Measurements from ENCODE around the gene ERC2.

The ERC2 gene

GRCh38 chr3:55630280-55630920, 837.9 kb downstream of the ERC2 start:
- no peak overlapping the region for H3K27ac Mint-ChIP-seq
- no peaks in the 10 kb centered on the region for H3K4me1 Mint-ChIP-seq (ENCODE audit: low read depth in 2 of 2)
- H3K36me3 Mint-ChIP-seq (ENCODE audit: insufficient read depth), result no peaks in the 10 kb centered on the region
- H3K27me3 Mint-ChIP-seq, result no peaks in the 10 kb centered on the region
- no peak for ATAC-seq (replicated peaks)
- no peak overlapping the region for H3K4me3 Mint-ChIP-seq
- no peak for DNase-seq
- H3K9me3 Mint-ChIP-seq, result peaks cover 15 to 16% of the 10 kb centered on the region in 2 donors

GRCh38 chr3:55629432-55629831, 838.8 kb downstream of the ERC2 start:
- Mint-ChIP-seq H3K4me3 (no peak overlapping the region), H3K36me3 (ENCODE audit: insufficient read depth) (no peaks in the 10 kb centered on the region), H3K27me3 (no peaks in the 10 kb centered on the region), H3K27ac (no peak overlapping the region), H3K4me1 (ENCODE audit: low read depth in 2 of 2) (no peaks in the 10 kb centered on the region), H3K9me3 (peaks cover 16 to 17% of the 10 kb centered on the region in 2 donors)
- DNase-seq (no peak), ATAC-seq (replicated peaks) (no peak)

- ATAC-seq (replicated peaks) (no peak), DNase-seq (no peak)
- Mint-ChIP-seq H3K27me3 (no peaks in the 10 kb centered on the region), H3K27ac (no peak overlapping the region), H3K36me3 (ENCODE audit: insufficient read depth) (no peaks in the 10 kb centered on the region), H3K9me3 (peaks cover 17 to 18% of the 10 kb centered on the region in 2 donors), H3K4me1 (ENCODE audit: low read depth in 2 of 2) (no peaks in the 10 kb centered on the region), H3K4me3 (no peak overlapping the region)
These were observed 842.0 kb downstream of the ERC2 start for GRCh38 chr3:55626279-55626665.

- Mint-ChIP-seq H3K4me3 (no peak overlapping the region), H3K36me3 (ENCODE audit: insufficient read depth) (no peaks in the 10 kb centered on the region), H3K27me3 (no peaks in the 10 kb centered on the region), H3K27ac (no peak overlapping the region), H3K9me3 (peaks cover 11 to 16% of the 10 kb centered on the region in 2 donors), H3K4me1 (ENCODE audit: low read depth in 2 of 2) (no peaks in the 10 kb centered on the region)
- ATAC-seq (replicated peaks) (no peak), DNase-seq (no peak)
These were observed 844.0 kb downstream of the ERC2 start for GRCh38 chr3:55624238-55624637.

GRCh38 chr3:55623786-55624185, 844.5 kb downstream of the ERC2 start:
- peaks cover 11 to 15% of the 10 kb centered on the region in 2 donors for H3K9me3 Mint-ChIP-seq
- H3K27ac Mint-ChIP-seq, result no peak overlapping the region
- H3K27me3 Mint-ChIP-seq, result no peaks in the 10 kb centered on the region
- no peaks in the 10 kb centered on the region for H3K36me3 Mint-ChIP-seq (ENCODE audit: insufficient read depth)
- ATAC-seq (replicated peaks) (no peak), DNase-seq (no peak)
- H3K4me3 Mint-ChIP-seq, result no peak overlapping the region
- H3K4me1 Mint-ChIP-seq (ENCODE audit: low read depth in 2 of 2), result no peaks in the 10 kb centered on the region

- ATAC-seq (replicated peaks) (no peak), DNase-seq (no peak)
- no peaks in the 10 kb centered on the region for H3K4me1 Mint-ChIP-seq (ENCODE audit: low read depth in 2 of 2)
- no peak overlapping the region for H3K27ac Mint-ChIP-seq
- H3K27me3 Mint-ChIP-seq, result no peaks in the 10 kb centered on the region
- H3K4me3 Mint-ChIP-seq, result no peak overlapping the region
- peaks cover 11% of the 10 kb centered on the region in 2 donors for H3K9me3 Mint-ChIP-seq
- H3K36me3 Mint-ChIP-seq (ENCODE audit: insufficient read depth), result no peaks in the 10 kb centered on the region
These were observed 845.5 kb downstream of the ERC2 start for GRCh38 chr3:55622733-55623132.

- ATAC-seq (replicated peaks) (no peak), DNase-seq (no peak)
- Mint-ChIP-seq H3K36me3 (ENCODE audit: insufficient read depth) (no peaks in the 10 kb centered on the region), H3K4me1 (ENCODE audit: low read depth in 2 of 2) (no peaks in the 10 kb centered on the region), H3K9me3 (peaks cover 11% of the 10 kb centered on the region in 2 donors), H3K27ac (no peak overlapping the region), H3K27me3 (no peaks in the 10 kb centered on the region), H3K4me3 (no peak overlapping the region)
These were observed 846.2 kb downstream of the ERC2 start for GRCh38 chr3:55622116-55622515.

- H3K27me3 Mint-ChIP-seq, result no peaks in the 10 kb centered on the region
- no peak overlapping the region for H3K27ac Mint-ChIP-seq
- H3K36me3 Mint-ChIP-seq (ENCODE audit: insufficient read depth), result no peaks in the 10 kb centered on the region
- H3K9me3 Mint-ChIP-seq, result peaks cover 11% of the 10 kb centered on the region in 2 donors
- DNase-seq (no peak), ATAC-seq (replicated peaks) (no peak)
- no peaks in the 10 kb centered on the region for H3K4me1 Mint-ChIP-seq (ENCODE audit: low read depth in 2 of 2)
- H3K4me3 Mint-ChIP-seq, result no peak overlapping the region
These were observed 846.6 kb downstream of the ERC2 start for GRCh38 chr3:55621648-55622047.

- Mint-ChIP-seq H3K36me3 (ENCODE audit: insufficient read depth) (no peaks in the 10 kb centered on the region), H3K27me3 (no peaks in the 10 kb centered on the region), H3K4me3 (no peak overlapping the region), H3K27ac (no peak overlapping the region), H3K4me1 (ENCODE audit: low read depth in 2 of 2) (no peaks in the 10 kb centered on the region), H3K9me3 (peaks cover 11% of the 10 kb centered on the region in 2 donors)
- no peak for DNase-seq
- ATAC-seq (replicated peaks), result no peak
These were observed 847.2 kb downstream of the ERC2 start for GRCh38 chr3:55621026-55621422.

GRCh38 chr3:55620351-55621025, 847.8 kb downstream of the ERC2 start:
- no peaks in the 10 kb centered on the region for H3K4me1 Mint-ChIP-seq (ENCODE audit: low read depth in 2 of 2)
- H3K27ac Mint-ChIP-seq, result no peak overlapping the region
- H3K36me3 Mint-ChIP-seq (ENCODE audit: insufficient read depth), result no peaks in the 10 kb centered on the region
- no peaks in the 10 kb centered on the region for H3K27me3 Mint-ChIP-seq
- H3K9me3 Mint-ChIP-seq, result peaks cover 11% of the 10 kb centered on the region in 2 donors
- DNase-seq (no peak), ATAC-seq (replicated peaks) (no peak)
- H3K4me3 Mint-ChIP-seq, result no peak overlapping the region

GRCh38 chr3:55619046-55619808, 849.0 kb downstream of the ERC2 start:
- Mint-ChIP-seq H3K4me1 (ENCODE audit: low read depth in 2 of 2) (no peaks in the 10 kb centered on the region), H3K27me3 (no peaks in the 10 kb centered on the region), H3K4me3 (no peak overlapping the region), H3K27ac (no peak overlapping the region), H3K9me3 (peaks cover 7 to 10% of the 10 kb centered on the region in 2 donors), H3K36me3 (ENCODE audit: insufficient read depth) (no peaks in the 10 kb centered on the region)
- ATAC-seq (replicated peaks) (no peak), DNase-seq (no peak)

GRCh38 chr3:55617385-55617784, 850.9 kb downstream of the ERC2 start:
- H3K27ac Mint-ChIP-seq, result no peak overlapping the region
- DNase-seq, result no peak
- peaks cover 0 to 4% of the 10 kb centered on the region in 2 donors for H3K9me3 Mint-ChIP-seq
- no peaks in the 10 kb centered on the region for H3K27me3 Mint-ChIP-seq
- ATAC-seq (replicated peaks), result no peak
- H3K36me3 Mint-ChIP-seq (ENCODE audit: insufficient read depth), result no peaks in the 10 kb centered on the region
- no peak overlapping the region for H3K4me3 Mint-ChIP-seq
- H3K4me1 Mint-ChIP-seq (ENCODE audit: low read depth in 2 of 2), result no peaks in the 10 kb centered on the region

GRCh38 chr3:55616803-55617202, 851.5 kb downstream of the ERC2 start:
- Mint-ChIP-seq H3K27ac (no peak overlapping the region), H3K36me3 (ENCODE audit: insufficient read depth) (no peaks in the 10 kb centered on the region), H3K4me1 (ENCODE audit: low read depth in 2 of 2) (no peaks in the 10 kb centered on the region), H3K27me3 (no peaks in the 10 kb centered on the region), H3K4me3 (no peak overlapping the region), H3K9me3 (peaks cover 0 to 4% of the 10 kb centered on the region in 2 donors)
- DNase-seq (no peak), ATAC-seq (replicated peaks) (no peak)
